SK-N-SH (cell line): ENCODE results near the gene RETSAT.

ENCODE experiments used
- CHD2 ChIP-seq: fragments of 150-350 bp; IDR thresholded peaks from 2 replicates; pipeline ENCODE4 v1.6.1; 2018; ENCODE audit warnings: low read length; ENCODE audit not compliant: partially characterized antibody
- GABPA ChIP-seq: IDR thresholded peaks from 2 replicates; pipeline ENCODE4 v1.4.0; 2012; ENCODE audit warnings: low read depth, mild to moderate bottlenecking
- JUND ChIP-seq: IDR thresholded peaks from 2 replicates; pipeline ENCODE4 v1.4.0; 2012
- RAD21 ChIP-seq: IDR thresholded peaks from 2 replicates; pipeline ENCODE4 v1.6.1; 2012; ENCODE audit warnings: mild to moderate bottlenecking, low read length
- TF ChIP-seq, protein P1 (sequence below): fragments of 200-600 bp; sonication (generic); IDR thresholded peaks from 2 replicates; pipeline ENCODE4 v1.6.1; 2017; ENCODE audit warnings: antibody characterized with exemption, mild to moderate bottlenecking, moderate library complexity
- TF ChIP-seq, protein P2 (sequence below): fragments of 150-350 bp; IDR thresholded peaks from 2 replicates; pipeline ENCODE4 v1.6.1; 2016; ENCODE audit warnings: mild to moderate bottlenecking, low read depth, low read length
- TF ChIP-seq, protein P3 (sequence below): fragments of 150-350 bp; IDR thresholded peaks from 2 replicates; pipeline ENCODE4 v1.6.1; 2017; ENCODE audit warnings: antibody characterized with exemption, low read length, low read depth, borderline replicate concordance
- TF ChIP-seq, protein P4 (sequence below): IDR thresholded peaks from 2 replicates; pipeline ENCODE4 v1.4.0; 2012; ENCODE audit warnings: low read depth, borderline replicate concordance

DNA sequence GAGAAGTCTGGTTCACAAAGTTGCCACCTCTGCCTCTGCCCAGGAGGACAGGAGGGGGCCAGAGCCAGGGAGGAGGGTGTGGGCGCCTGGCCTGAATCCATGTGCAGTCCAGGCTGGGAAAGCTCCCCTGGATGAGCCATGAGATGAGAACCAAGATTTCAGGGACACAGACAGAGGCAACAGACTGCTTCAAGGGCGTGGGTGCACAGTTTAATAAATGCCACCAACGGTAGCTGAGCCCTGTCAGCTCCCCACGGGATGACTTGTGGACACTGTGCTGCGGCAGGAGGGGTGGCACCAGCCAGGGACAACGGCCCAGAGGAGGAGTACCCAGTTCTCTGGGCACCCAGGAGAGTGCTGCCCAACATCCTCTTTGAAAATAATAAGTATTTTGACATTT, 40.6 kb upstream of the RETSAT start:
- TF ChIP-seq, protein P1, sequence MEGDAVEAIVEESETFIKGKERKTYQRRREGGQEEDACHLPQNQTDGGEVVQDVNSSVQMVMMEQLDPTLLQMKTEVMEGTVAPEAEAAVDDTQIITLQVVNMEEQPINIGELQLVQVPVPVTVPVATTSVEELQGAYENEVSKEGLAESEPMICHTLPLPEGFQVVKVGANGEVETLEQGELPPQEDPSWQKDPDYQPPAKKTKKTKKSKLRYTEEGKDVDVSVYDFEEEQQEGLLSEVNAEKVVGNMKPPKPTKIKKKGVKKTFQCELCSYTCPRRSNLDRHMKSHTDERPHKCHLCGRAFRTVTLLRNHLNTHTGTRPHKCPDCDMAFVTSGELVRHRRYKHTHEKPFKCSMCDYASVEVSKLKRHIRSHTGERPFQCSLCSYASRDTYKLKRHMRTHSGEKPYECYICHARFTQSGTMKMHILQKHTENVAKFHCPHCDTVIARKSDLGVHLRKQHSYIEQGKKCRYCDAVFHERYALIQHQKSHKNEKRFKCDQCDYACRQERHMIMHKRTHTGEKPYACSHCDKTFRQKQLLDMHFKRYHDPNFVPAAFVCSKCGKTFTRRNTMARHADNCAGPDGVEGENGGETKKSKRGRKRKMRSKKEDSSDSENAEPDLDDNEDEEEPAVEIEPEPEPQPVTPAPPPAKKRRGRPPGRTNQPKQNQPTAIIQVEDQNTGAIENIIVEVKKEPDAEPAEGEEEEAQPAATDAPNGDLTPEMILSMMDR: no peak
- TF ChIP-seq, protein P2, sequence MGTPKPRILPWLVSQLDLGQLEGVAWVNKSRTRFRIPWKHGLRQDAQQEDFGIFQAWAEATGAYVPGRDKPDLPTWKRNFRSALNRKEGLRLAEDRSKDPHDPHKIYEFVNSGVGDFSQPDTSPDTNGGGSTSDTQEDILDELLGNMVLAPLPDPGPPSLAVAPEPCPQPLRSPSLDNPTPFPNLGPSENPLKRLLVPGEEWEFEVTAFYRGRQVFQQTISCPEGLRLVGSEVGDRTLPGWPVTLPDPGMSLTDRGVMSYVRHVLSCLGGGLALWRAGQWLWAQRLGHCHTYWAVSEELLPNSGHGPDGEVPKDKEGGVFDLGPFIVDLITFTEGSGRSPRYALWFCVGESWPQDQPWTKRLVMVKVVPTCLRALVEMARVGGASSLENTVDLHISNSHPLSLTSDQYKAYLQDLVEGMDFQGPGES: no peak
- TF ChIP-seq, protein P3, sequence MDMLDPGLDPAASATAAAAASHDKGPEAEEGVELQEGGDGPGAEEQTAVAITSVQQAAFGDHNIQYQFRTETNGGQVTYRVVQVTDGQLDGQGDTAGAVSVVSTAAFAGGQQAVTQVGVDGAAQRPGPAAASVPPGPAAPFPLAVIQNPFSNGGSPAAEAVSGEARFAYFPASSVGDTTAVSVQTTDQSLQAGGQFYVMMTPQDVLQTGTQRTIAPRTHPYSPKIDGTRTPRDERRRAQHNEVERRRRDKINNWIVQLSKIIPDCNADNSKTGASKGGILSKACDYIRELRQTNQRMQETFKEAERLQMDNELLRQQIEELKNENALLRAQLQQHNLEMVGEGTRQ: no peak
- no peak for TF ChIP-seq CHD2
- TF ChIP-seq, protein P4, sequence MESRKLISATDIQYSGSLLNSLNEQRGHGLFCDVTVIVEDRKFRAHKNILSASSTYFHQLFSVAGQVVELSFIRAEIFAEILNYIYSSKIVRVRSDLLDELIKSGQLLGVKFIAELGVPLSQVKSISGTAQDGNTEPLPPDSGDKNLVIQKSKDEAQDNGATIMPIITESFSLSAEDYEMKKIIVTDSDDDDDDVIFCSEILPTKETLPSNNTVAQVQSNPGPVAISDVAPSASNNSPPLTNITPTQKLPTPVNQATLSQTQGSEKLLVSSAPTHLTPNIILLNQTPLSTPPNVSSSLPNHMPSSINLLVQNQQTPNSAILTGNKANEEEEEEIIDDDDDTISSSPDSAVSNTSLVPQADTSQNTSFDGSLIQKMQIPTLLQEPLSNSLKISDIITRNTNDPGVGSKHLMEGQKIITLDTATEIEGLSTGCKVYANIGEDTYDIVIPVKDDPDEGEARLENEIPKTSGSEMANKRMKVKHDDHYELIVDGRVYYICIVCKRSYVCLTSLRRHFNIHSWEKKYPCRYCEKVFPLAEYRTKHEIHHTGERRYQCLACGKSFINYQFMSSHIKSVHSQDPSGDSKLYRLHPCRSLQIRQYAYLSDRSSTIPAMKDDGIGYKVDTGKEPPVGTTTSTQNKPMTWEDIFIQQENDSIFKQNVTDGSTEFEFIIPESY: no peak
- TF ChIP-seq RAD21: no peak
- TF ChIP-seq JUND: no peak
- no peak for TF ChIP-seq GABPA
